NOMO-1 (cell line): Measurements from ENCODE around the gene AKAP13.
"Not testable (repeated sequence)": the region's sequence is repeated elsewhere in the genome, so short reads cannot be mapped to it uniquely, and the experiment has no call there.

ENCODE experiments used
- DNase-seq, 2 experiments: peaks; one replicate each; lab custom pipeline; 2025; ENCODE audit not compliant: unreplicated experiment in 2 of 2; lab: John Stamatoyannopoulos, UW

The AKAP13 gene

DNA sequence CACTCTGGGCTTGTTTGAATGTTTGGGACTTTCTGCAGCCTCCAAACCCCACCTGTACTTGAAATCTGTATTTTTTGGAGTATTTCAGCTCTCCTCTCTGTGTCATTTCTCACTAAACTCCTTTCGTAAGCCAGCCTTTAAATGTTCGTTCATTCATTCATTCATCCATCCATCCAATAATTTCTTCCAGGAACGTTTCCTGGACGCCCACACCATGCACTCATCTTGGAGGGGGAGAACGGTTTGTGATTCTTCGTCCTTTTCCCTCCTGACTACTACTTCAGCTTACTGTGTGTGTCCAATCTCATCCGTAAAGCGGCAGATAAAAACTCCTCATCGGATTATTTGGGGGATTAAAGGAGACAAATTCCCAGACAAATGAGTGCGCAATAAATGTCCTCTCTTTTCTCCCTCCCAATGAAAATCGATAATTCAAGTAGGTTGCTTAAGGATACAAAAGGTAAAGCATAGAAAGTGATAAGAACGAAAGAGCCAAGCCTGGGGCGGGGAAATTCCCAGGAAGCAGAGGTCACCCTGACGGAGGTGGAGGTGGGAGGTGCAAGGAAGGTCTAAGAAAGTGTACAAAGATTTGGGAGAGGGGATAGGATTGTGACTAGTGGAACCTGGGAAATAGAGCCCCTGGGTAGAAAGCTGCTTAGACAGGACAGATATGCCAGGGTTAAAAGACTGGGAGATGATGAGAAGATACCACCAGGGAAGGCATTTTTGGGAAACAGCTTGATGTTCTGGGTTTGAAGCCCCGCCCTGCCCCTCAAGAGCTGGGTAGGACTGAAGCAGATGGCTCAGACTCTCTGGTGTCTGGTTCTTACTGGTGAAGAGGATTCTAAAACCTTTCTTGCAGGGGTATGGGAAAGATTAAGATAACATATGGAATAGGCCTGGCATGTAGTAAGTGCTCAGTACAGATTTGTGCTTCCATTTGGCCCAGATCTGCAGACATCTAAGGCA, 415.2 kb downstream of the AKAP13 start:
- no peak for DNase-seq

DNA sequence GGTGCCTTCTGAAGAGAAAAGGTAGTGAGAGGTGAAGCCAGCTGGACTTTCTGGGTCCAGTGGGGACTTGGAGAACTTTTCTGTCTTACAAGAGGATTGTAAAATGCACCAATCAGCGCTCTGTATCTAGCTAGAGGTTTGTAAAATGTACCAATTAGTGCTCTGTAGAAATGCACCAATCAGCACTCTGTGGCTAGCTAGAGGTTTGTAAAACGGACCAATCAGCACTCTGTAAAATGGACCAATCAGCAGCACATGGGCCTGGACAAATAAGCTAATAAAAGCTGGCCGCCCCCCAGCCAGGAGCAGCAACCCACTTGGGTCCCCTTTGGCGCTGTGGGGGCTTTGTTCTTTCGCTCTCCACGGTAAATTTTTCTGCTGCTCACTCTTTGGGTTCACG, 416.0 kb downstream of the AKAP13 start:
- DNase-seq: not testable (repeated sequence)
